ENCODE data around the gene MED17.
"Not testable (repeated sequence)": the region's sequence is repeated elsewhere in the genome, so short reads cannot be mapped to it uniquely, and the experiment has no call there.

MED17 gene

GRCh38 chr11:93746101-93746500 is 38.0 kb upstream of the MED17 start:
- no peak for FAIRE-seq
- TF ChIP-seq CTCF (IDR thresholded peaks at IDR 0.05; ENCODE audit: insufficient read depth, missing control alignments): no peak

GRCh38 chr11:93747122-93747521 is 37.0 kb upstream of the MED17 start:
- DNase-seq (ENCODE audit: insufficient read length, low spot score) (no peak), FAIRE-seq (no peak)

More at GRCh38 chr11:93746101-93746500, 38.0 kb upstream of the MED17 start:
- DNase-seq (ENCODE audit: insufficient read length, low spot score): no peak

GRCh38 chr11:93751001-93751400 is 33.1 kb upstream of the MED17 start:
- TF ChIP-seq CTCF (IDR thresholded peaks at IDR 0.05; ENCODE audit: insufficient read depth, missing control alignments): no peak
- FAIRE-seq (no peak), DNase-seq (ENCODE audit: insufficient read length, low spot score) (no peak)

More at GRCh38 chr11:93747122-93747521, 37.0 kb upstream of the MED17 start:
- TF ChIP-seq CTCF (IDR thresholded peaks at IDR 0.05; ENCODE audit: insufficient read depth, missing control alignments): no peak

- FAIRE-seq (no peak), DNase-seq (ENCODE audit: insufficient read length, low spot score) (no peak)
- no peak for TF ChIP-seq CTCF (IDR thresholded peaks at IDR 0.05; ENCODE audit: insufficient read depth, missing control alignments)
Measured at GRCh38 chr11:93753241-93753640, 30.8 kb upstream of the MED17 start.

GRCh38 chr11:93756748-93757147 is 27.3 kb upstream of the MED17 start:
- FAIRE-seq (no peak), DNase-seq (ENCODE audit: insufficient read length, low spot score) (no peak)
- no peak for TF ChIP-seq CTCF (IDR thresholded peaks at IDR 0.05; ENCODE audit: insufficient read depth, missing control alignments)

- FAIRE-seq (no peak), DNase-seq (ENCODE audit: insufficient read length, low spot score) (no peak)
- TF ChIP-seq CTCF (IDR thresholded peaks at IDR 0.05; ENCODE audit: insufficient read depth, missing control alignments): no peak
Measured at GRCh38 chr11:93757301-93757700, 26.8 kb upstream of the MED17 start.

- TF ChIP-seq CTCF (IDR thresholded peaks at IDR 0.05; ENCODE audit: insufficient read depth, missing control alignments): no peak
- FAIRE-seq: no peak
- no peak for DNase-seq (ENCODE audit: insufficient read length, low spot score)
Measured at GRCh38 chr11:93757924-93758865, 25.9 kb upstream of the MED17 start.

- not testable (repeated sequence) for DNase-seq (ENCODE audit: insufficient read length, low spot score); FAIRE-seq
Measured at GRCh38 chr11:93759123-93759522, 25.0 kb upstream of the MED17 start.
